Left lobe of liver (tissue), 2 donors: ENCODE results near the gene FAM83C. TPM values are rescaled to one million over a fixed set of nuclear protein-coding genes. Genes with fewer than 3 reads are reported as not detected.
"Not testable (repeated sequence)": the region's sequence is repeated elsewhere in the genome, so short reads cannot be mapped to it uniquely, and the experiment has no call there.

Experiments
- ATAC-seq: fragments of 200-7000 bp; cut with Tn5 transposase; one replicate; pipeline ENCODE4 v1.9.1; 2020; ENCODE audit warnings: mild to moderate bottlenecking, moderate library complexity
- DNase-seq: peaks from one replicate; pipeline ENCODE4 v3.0.0-alpha.2; 2020; ENCODE audit warnings: low spot score
- total RNA-seq: library from RNA; stranded (reverse); gene quantifications from one replicate; pipeline ENCODE4 v1.2.1, GENCODE V29; 2021
- donor health status: DM: no; HTN: no; CAD: no; lungs with moderate emphysema.
- donor health status: DM: no; HTN: yes; CAD: no.

The FAM83C gene
- total RNA-seq, 1 donor from 2014 or later: not detected

DNA sequence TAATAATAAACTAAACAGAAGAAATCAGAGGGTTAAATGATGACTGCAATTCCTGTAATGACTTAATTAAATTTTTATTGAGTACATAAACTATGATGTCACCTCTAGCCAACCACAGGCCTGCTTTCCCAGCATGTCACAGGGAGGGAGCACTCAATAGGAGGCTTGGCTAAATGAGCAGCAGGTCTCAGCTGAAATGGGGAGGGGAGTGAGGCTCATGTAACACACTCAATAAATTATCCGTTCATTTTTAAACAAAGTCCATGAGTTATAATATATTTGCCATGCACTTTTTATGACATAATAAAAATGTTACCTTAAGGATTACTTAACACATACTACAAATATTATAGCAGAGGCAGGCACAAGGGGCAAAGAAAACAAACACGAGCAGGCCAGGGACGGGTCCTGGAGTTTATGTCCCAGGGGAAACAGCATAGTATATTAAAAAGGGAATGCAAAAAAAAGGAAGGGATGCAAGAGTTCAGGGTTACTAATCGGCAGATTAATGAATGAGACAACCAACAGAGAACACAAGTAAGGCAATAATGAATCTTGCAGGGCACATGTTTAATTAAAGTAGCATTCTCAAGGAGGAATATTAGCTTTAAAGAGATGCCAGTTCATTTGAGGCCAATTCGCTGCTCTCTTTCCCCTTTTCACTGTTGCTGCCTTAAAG, 27.1 kb upstream of the FAM83C start:
- ATAC-seq: no peak
- DNase-seq: no peak

DNA sequence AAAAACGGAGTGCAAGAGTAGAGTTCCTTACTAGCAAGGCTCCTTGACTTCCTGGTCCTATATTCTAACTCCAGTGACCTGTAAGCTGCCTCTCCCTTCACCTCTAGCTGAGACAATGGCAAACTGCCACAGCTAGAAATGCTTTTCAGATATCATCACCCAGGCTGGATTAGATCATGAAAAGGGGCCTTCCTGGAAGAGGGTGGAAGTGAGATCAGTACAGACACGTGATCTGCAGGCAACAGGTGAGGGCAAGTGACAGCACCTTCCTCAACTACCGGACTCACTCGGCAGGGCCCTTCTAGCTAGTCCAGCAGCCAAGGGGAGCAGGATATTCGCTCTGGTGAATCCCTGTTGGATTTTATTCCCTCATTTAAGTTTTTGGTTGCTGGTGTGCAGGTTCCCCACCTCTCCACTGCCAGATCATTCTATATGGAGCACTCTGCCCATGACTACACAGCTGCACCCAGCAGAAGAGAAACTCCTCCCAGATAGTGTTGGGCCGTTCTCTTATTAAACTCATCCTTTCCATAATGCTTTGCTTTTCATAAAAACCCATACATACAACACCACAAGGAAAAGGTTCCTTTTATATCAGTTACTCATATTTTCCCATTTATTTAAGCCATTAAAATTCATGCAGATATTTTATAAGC, 26.4 kb upstream of the FAM83C start:
- DNase-seq (no peak), ATAC-seq (peak; percentile 74)

DNA sequence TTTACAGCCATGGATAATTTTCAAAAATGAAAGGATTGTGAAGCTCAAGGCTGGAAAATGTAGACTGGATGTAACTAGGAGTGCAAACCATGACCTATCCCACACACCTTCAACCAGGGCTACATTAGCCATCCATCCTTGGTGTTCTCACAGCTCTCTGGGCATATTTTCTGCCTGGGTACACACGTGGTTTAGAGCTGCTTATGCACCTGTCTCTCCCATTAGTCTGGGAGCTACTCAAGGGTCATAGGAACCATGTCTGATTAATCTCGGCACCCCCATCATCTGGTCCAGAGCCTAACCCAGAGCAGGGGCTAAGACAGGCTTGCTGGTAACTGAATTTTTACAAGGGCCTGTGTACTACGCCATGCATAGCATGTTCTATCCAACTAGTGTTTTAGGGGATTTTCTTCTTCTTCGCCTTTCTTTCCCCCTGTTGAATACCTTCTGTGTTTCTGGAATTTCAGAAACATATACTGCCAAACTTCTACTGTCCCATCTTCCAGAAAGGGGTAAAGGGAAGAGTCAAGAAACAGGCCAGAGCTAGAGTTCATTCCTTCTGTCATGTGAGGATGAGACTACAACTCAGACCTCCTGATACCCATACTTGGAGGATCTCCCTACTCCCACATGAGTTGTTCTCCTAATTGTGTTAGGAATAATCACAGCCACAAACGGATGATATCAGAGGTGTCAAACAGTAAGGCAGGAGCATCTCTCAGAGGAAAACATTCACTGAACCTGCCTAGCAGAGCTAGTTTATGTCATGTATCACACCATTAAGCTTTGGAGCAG, 25.4 kb upstream of the FAM83C start:
- ATAC-seq (no peak), DNase-seq (no peak)

DNA sequence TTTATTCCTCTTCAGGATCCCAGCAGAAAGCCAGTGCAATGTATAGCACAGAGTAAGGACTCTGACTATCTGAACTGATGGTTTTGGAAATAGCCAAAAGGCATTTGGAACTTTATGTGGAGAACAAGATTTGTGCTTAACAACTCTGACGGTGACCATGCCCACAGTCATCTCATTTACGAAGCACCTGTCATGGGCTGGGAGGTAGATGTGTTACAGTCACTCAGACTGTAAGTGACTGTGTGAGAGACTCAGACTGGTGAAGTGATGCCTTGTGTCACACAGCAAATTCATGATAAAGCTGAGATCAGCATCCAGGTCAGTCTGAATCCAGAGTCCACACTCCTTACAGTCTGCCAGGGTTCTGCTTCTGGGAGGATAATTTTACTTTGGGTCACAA, 23.9 kb upstream of the FAM83C start:
- ATAC-seq (peak; percentile 20), DNase-seq (no peak)

DNA sequence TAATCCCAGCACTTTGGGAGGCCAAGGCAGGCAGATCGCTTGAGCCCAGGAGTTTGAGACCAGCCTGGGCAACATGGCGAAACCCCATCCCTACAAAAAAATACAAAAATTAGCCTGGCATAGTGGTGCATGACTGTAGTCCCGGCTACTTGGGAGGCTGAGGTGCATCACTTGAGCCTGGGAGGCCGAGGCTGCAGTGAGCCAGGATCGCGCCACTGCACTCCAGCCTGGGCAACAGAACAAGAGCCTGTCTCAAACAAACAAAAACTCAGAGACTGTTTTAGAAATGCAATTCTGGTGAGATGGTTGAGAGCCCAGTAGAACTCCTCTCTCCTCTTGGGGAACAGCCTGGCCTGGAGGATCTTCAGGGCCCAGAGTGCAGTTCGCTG, 23.4 kb upstream of the FAM83C start:
- DNase-seq, ATAC-seq: not testable (repeated sequence)

DNA sequence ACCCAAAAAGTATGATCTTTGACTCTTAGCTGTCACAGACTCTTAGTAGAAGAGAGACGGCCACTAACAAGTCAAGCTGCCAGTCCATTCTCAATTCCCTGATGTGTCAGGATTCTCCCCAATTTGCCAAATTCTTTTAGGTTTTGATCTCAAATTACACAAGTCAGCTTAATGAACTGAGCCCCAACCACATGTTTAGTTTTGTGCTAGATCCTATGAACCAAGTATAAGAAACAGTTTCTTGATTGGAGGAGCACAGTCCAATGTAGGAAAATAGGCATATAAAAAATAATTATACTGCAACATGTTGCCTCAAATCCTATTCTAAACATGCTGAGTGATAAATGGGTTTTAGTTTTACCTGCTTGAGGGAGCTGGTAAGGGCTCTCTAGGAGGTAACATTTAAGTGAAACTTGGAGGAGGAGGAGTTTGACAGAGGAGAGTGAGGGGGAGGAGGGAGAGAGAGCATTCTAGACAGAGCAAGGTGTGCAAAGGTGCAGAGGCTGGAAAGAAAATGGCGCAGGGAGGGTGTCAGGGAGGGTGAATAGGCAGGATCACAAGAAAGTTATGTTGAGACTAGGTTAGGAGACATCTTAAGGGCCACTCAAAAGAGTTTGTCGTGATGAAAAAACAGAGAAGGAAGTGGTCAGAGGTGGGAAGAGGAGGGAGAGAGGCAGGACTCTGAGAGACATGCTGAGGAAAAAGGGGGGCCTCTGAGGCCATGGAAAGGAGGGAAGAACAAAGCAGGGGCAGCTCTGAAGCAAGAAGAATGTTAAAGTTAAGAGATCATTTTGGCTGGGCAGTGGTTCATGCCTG, 22.8 kb upstream of the FAM83C start:
- ATAC-seq: no peak
- DNase-seq: no peak

DNA sequence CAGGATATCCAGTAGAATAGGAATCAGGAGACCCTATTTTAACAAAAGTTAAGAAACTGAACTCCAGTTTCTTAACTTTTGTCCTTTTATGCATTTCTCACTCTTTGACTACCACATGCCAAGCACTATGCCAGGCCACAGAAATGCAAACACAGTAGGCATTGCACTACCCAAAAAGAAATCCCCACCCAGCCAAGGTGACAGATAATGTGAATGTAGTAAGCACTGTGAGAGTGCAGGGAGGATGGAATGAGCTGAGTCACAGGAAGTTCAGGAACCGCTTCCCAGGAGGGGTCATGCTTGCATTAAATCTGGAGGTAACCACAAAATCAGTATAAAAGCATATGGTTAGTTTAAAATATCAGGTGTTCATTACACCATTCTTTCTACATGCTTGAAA, 20.1 kb upstream of the FAM83C start:
- no peak for ATAC-seq

DNA sequence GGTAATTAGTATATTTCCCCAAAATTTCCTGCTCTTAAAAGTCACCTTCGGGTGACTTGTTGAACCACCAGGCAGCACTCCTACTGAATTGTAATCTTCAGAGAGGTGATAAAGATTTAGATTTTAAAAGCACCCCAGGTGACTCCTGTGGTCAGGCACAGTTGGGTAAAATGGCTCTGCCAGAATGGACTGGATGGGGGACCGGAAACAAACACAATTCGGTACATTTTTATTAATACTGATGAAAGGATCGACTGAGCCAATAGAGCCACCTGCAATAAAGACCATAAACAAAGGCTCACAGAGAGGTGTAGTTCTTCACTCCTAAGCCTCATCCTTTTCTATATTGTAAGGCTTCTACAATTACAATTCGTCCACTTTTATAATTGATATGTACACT, 19.6 kb upstream of the FAM83C start:
- ATAC-seq: no peak
- no peak for DNase-seq

More for the DNA sequence above, 20.1 kb upstream of the FAM83C start:
- no peak for DNase-seq

DNA sequence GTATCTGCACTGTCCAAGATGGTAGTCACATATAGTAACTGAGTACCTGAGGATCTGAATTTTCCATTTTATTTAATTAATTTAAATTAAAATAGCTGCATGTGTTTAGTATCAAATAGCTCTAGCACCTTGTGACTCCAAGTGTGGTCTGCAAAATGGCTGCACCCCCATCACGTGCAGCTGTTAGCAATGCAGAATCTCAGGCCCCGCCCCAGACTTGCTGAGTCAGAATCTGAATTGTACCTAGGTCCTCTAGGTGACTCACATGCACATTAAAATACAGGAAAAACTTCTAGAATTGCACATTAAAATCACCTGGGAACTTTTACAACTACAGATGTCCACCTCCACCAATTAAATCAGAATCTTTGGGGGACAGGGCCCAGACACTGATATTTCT, 19.2 kb upstream of the FAM83C start:
- ATAC-seq (no peak), DNase-seq (no peak)

DNA sequence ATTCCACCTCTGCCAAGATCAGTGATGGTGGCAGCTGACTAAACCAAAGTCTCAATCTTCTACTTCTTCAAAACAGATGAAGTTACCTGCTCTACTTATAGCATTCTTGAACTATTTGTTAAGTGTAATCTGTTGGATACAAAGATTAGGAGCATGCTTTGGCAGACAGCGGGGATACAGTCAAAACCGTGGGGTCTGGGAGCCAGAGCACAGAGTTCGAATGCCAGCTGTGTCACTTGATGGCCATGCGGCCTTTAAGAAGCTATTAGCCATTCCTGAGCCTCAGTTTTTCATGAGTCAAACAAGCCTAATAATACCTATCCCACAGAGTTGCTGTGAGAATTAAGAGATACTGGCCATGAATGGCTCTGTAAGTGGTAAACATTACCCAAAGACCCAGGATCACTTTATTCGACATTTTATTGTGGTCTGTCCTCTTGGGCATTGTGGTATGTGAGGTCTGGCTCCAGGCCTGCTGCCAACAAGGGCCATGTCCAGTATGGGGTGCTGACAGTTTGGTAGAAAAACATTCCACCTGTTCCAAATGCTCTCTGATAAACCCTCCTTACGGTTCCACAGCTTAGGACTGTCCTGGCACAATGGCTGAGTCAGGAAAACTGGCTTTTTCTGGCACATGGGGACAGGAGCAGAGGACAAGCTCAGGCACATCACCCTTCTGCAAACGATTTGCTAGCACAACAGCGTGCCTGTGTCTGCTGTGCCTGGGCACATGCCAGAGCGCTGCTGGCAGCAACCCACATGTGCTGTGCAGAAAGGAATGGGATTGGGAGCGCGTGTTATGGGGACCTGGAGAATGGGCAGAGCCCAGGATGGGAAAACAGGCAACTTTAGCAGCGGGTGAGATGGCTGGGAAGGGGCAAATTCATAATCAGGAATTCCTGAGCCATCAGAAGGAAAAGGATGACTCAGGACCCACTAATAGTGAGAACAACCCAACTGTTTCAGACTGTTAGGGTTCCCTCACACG, 15.7 kb upstream of the FAM83C start:
- DNase-seq (peak; percentile 94), ATAC-seq (peak; percentile 85)

DNA sequence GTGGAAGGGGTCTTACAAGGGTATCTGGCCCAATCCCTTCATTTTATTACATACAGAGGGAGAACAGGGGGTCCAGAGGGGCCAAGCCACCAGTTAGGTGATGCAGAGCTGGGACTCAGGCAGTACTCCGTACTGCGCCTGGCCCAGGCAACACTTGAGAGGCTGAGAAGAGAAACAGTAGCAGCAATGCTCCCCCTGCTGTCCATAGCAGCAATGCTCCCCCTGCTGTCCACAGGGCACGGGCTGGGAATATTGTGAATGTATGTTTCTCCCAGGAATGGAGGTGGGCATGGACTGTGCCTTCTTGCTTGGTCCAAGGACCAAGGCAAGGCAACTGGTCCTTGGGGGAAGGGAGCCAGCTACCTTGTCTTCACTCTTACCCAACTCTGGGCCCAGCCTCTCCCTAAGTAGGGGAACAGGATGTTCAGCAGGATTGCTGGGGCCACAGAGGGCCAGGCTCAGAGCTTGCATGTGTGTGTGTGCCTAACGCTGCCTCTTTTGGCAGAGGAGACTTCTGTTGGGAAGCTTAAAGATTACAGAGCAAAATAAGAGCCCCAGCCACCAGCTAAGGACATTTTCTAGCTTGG, 14.8 kb upstream of the FAM83C start:
- ATAC-seq (peak; percentile 49), DNase-seq (no peak)

DNA sequence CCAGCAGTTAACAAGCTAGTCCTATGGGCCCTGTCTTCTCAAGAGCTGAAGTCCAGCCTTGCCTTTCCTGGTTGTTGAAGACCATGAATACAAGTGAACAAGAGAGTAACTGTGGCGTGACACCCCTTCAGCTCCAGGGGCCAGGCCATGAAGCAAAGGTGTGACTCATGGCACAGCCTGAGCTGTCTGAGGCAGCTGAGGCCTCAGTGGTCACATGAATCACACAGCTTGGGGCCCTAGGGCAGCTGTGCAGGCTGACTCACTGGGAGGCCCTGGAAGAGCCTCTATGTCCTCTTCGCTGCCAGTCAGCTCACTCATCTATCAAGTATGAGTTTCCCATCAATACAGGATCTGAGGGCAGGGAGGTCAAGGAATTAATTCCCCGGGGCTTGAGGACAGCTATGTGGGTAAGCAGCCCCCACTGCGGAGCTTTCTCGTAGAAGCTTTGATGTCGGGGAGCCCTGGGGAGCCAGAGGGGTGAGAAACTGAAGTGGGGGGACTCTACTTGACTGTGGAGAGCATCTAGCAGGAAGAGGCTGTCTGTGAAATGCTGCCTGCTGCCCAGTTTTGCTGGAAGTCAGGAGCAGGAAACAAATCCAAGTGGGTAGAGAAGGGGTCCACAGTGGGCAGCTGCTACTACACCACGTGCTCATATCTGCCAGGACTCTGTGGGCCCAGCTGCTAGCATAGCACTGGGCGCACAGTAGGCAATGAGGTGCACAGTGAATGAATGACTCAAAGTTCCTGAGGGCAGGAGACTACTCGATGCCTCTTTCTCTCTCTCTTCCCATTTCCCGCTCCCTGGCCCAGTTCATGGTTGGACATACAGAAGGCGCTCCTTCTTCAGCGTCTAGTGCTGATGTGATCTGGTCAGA, 13.7 kb upstream of the FAM83C start:
- no peak for DNase-seq
- ATAC-seq: no peak

DNA sequence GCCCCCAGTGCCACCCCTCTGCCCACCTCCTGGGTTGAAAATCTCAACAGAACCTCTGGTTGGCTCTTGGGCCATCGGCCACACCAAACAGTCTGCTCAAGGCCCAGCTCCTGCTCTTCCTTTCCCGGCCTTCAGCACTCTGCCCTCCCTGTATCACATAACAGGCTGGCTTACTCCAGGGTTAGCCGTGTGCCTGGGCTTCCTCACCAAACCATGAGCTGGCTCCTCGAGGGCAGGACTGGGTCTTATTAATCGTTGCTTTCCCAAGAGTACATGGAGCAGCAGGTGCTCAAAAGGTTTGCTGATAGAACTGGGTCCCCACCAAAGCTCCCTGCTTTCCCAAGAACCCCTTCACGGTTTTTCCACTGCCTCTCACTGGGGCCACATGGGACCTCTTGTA, 12.7 kb upstream of the FAM83C start:
- ATAC-seq (no peak), DNase-seq (no peak)

DNA sequence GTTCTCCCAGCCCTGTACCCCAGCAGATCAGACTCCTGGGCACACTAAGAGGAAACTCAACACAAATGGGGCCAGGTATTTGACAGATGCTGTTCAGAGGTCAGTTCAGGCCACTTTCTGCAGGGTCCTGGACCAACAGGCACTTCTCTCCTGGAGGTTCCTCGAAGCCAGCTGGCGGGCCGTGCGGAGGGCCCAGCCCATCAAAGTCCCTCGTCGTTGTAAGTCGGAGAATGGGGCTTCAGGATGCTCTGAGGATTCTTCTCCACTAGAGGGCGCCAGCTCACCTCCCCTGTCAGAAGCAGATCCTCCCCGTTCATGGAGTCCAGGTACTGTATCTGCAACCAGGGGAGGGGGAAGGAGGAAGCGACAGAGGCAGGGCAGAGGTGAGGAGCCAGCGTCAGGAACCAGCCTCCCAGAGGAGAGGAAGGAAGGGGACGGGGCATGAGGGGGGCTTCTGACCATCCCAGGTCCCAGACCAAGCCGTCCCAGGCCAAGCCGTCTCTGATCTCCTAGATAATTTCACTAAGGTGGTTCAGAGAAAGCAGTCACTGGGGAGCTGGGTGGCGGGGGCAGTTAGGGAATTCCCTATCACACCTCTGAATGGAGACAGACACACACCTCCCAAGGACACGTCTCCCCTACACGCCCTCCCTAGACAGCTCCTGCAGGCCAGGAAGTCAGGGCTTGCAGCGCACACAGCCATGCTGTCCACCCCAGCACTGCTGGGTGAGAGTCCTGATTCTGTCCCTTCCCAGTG, 11.7 kb upstream of the FAM83C start:
- DNase-seq (peak; percentile 81), ATAC-seq (peak; percentile 78)

DNA sequence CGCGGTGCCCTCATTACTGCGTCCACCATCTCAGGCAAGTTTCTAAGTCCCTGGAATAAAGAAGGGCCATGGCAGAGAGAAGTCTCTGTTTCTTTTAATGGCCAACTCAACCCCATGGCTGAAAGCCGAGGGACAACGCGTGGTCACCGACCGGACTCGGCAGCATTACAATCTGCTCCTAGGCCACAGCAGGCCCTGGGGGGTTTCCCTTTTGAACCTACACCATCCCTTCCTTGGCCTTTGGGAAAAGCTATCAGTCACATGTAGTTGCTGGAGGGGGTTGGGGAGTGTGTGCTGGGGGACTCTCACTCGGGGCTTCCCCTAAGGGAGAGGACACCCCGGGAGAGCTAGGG, 11.1 kb upstream of the FAM83C start:
- DNase-seq: no peak
- ATAC-seq: no peak

DNA sequence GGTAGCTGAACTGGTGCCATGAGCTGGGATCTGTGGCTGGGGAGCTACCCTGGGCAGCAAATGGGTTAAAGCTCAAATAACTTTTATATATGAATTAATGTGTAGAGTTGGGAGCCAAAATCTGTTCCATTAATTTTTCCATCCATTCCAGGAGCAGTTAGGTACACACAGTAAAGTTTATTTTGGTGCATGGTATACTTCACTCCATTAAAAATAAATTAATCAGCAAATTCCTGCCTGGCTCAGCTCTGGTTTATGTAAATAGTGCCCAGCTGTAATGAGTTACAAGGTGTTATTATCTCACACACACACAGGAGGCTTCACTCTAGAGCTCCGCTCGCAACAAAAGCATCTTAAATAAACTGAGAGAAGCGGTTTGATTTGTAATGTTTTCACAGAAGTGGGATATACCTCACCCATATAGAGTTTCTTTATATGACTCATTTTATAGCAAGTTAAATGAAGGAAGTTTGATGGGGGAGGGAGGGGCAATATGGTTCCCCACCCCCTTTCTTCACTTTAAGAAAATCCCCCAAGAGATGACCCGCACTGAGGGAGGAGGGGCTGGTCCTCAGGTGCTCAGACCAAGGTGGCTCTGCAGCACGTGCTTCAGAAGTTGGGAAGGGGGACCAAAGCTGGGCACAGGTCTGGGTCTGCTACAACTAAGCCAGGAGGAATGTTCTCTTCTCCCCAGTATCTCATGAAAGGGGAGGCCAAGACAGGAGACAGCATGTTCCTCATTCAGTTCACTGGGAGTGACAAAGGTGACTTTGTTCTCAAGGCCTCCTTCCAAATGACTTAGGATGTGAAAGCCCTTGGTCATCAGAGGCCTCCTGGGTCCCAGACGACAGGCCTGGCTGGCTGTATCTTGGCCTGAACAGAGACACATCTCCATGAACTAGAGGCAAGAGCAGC, 10.5 kb upstream of the FAM83C start:
- no peak for DNase-seq
- no peak for ATAC-seq

DNA sequence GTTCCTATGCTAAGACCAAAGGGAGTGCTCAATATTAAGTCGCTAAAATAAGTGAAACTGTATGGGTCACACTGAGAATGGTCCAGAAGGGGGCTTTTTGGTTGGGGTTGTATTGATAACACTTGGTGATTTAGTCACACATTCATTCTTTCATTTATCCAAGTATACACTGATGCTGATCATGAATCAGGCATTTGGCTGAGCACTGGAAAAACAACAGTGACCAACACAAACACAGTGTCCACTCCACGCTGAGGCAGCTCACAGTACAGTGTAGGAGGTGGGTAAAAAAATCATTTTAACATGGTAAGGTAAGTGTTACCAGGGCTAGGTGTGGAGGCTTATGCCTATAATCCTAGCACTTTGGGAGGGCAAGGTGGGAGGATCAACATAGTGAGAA, 9.2 kb upstream of the FAM83C start:
- DNase-seq: no peak
- no peak for ATAC-seq
